ENCODE data around the gene ELMO3. TPM values are rescaled to one million over a fixed set of nuclear protein-coding genes. Genes with fewer than 3 reads are reported as not detected.

The ELMO3 gene
- total RNA-seq, 3 donors from 2014 or later, result 5.1 to 5.9 (median 5.3) TPM

DNA sequence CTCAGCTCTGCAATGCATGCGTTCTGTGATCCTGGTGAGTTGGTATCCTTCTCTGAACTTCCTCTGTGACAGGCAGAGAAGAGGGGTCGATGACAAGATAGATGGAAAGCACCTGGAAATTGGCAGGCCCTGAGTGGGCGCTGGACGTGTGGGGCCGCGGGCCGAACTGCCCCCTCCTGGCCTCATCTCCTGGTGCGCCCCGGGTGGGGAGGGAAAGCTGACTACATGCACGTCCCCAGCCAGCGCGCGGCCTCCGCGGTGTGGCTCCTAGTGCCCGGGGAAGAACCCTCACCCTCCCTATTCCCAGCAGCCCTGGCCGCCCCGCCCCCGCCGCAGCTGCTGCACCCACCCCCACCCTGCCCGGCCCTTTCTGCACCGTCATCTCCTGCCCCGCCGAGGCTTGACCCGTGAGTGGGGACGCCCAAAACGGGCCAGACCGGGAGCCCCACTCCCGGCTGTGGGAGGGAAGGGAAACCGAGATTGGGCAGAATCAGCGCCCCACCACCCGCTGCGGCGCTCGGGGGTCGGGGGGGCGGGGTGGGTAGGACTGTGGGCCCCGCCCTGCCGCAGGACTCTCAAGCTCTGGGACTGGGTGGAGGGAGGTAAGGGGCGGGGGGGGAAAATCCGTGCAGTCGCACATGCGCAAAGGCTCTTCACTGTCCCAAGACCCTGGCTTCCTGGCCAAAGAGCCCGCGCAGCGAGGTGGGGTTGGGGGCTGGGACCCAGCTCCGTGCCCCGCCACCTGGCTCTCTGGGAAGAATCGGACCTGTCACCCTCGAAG, 28.6 kb upstream of the ELMO3 start, which contains the start of gene NOL3:
TSS of gene NOL3 (plus strand) at position 371 of the 781 bp plus-strand sequence.
- no peak for DNase-seq
- H3K4me1 Mint-ChIP-seq (ENCODE audit: low read depth), result peaks cover 29% of the 10 kb centered on the region
- H3K27me3 Mint-ChIP-seq (ENCODE audit: low read depth), result peaks cover 71% of the 10 kb centered on the region
- no peaks in the 10 kb centered on the region for H3K36me3 Mint-ChIP-seq (ENCODE audit: insufficient read depth)
- peak in 1 of 2 donors; percentile 5 for ATAC-seq
- no peaks in the 10 kb centered on the region for H3K9me3 Mint-ChIP-seq
- peak within 1 kb of the TSS; percentile 66 for H3K4me3 Mint-ChIP-seq

DNA sequence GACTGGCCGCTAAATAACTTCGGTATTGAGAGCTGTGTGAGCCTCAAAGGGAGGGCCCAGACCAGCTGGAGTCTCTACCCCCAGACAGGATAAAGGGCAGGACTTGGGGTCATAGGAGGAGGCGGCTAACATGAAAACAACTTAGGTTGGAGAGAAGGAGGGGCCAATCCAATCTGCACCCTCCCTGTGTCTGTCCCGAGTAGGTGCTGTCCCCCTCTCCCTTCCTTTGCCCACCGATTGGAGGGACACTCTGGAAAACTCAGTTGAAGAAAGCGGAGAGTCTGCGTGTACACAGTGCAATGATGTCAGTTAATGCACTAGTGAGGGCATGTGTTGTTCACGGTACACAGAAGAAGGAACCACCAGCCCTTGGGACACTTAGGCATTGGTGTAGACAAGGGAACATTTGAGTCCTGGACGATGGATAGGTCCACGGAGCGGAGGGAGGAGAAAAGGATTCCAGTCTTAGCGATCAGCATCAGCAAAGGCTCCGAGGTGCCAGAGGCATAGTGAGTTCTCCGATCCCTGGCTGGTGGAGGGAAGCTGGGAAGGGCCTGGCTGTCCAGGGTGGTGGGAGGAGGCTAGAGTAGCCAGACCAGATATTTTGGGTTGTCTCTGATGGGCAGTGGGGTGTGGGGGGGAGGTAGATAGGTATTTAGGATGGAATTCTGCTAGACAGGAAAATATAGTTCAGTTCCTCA, 27.8 kb upstream of the ELMO3 start:
- H3K9me3 Mint-ChIP-seq, result no peaks in the 10 kb centered on the region
- DNase-seq (no peak), ATAC-seq (no peak)
- H3K4me3 Mint-ChIP-seq, result peak overlapping the region; percentile 14
- H3K27me3 Mint-ChIP-seq (ENCODE audit: low read depth), result peaks cover 69% of the 10 kb centered on the region
- H3K4me1 Mint-ChIP-seq (ENCODE audit: low read depth), result peaks cover 29% of the 10 kb centered on the region
- H3K36me3 Mint-ChIP-seq (ENCODE audit: insufficient read depth), result no peaks in the 10 kb centered on the region

DNA sequence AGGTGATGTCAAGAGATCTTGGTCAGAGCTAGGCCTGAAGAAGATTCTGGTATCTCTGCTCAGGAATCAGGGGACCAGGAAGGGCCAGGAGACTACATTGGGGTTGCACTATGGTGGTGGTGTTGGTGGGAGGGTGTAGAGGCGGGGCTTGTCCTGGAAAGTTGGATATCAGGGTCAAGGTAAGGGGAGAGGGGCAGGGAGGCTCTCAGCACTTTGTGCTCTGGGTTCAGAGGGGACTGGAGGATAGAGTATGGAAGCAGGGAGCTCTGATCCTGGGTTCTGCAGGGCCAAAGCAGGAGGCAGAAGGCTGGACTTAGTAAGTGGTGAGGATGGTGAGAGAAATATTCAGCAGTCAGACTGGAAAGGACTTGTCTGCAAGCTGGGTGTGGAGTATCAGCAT, 25.6 kb upstream of the ELMO3 start:
- DNase-seq (no peak), ATAC-seq (no peak)
- Mint-ChIP-seq H3K4me3 (peak overlapping the region; percentile 78), H3K4me1 (ENCODE audit: low read depth) (peaks cover 32% of the 10 kb centered on the region), H3K27me3 (ENCODE audit: low read depth) (peaks cover 47% of the 10 kb centered on the region), H3K36me3 (ENCODE audit: insufficient read depth) (no peaks in the 10 kb centered on the region), H3K9me3 (no peaks in the 10 kb centered on the region)

DNA sequence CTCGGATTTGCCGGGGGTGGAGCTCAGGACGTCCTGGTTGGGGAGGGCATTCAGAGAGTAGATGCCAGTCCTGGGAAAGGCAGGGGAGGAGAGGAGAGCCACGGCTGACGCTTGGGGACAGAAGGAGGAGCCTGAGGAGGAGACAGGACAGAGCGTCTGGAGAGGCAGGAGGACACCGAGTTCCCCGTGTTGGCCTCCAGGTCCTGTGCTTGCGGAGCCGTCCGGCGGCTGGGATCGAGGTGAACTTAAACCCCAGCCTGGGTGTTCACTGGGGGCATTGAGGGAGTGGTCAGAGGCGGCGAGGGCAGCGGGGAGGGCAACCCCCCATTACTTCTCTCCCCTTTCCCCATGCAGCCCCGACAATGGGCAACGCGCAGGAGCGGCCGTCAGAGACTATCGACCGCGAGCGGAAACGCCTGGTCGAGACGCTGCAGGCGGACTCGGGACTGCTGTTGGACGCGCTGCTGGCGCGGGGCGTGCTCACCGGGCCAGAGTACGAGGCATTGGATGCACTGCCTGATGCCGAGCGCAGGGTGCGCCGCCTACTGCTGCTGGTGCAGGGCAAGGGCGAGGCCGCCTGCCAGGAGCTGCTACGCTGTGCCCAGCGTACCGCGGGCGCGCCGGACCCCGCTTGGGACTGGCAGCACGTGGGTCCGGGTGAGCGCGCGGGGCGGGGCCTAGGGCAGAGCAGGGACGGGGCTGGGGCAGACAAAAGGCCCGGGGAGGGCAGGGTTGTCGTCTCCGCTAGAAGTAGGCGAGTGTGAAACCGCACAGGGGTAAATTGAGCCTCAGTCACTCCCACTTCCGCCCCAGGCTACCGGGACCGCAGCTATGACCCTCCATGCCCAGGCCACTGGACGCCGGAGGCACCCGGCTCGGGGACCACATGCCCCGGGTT, 24.9 kb upstream of the ELMO3 start:
- DNase-seq, result peak; percentile 50
- ATAC-seq, result peak; percentile 82 to 85
- peaks cover 33% of the 10 kb centered on the region for H3K4me1 Mint-ChIP-seq (ENCODE audit: low read depth)

DNA sequence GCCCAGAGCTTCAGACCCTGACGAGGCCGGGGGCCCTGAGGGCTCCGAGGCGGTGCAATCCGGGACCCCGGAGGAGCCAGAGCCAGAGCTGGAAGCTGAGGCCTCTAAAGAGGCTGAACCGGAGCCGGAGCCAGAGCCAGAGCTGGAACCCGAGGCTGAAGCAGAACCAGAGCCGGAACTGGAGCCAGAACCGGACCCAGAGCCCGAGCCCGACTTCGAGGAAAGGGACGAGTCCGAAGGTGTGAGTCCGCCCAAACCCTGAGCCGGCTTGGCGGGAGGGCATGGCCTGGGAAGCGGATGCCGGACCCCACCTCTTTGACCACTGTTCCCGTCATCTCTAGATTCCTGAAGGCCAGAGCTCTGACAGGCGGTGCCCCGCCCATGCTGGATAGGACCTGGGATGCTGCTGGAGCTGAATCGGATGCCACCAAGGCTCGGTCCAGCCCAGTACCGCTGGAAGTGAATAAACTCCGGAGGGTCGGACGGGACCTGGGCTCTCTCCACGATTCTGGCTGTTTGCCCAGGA, 24.2 kb upstream of the ELMO3 start:
- H3K4me1 Mint-ChIP-seq (ENCODE audit: low read depth), result peaks cover 30% of the 10 kb centered on the region
- DNase-seq (no peak), ATAC-seq (peak in 1 of 2 donors; percentile 1)
- no peak overlapping the region for H3K4me3 Mint-ChIP-seq
- no peaks in the 10 kb centered on the region for H3K36me3 Mint-ChIP-seq (ENCODE audit: insufficient read depth)
- H3K27me3 Mint-ChIP-seq (ENCODE audit: low read depth), result peaks cover 38% of the 10 kb centered on the region
- no peaks in the 10 kb centered on the region for H3K9me3 Mint-ChIP-seq

More for the DNA sequence above, 24.9 kb upstream of the ELMO3 start:
- Mint-ChIP-seq H3K27me3 (ENCODE audit: low read depth) (peaks cover 43% of the 10 kb centered on the region), H3K9me3 (no peaks in the 10 kb centered on the region), H3K36me3 (ENCODE audit: insufficient read depth) (no peaks in the 10 kb centered on the region), H3K4me3 (peak overlapping the region; percentile 78)

DNA sequence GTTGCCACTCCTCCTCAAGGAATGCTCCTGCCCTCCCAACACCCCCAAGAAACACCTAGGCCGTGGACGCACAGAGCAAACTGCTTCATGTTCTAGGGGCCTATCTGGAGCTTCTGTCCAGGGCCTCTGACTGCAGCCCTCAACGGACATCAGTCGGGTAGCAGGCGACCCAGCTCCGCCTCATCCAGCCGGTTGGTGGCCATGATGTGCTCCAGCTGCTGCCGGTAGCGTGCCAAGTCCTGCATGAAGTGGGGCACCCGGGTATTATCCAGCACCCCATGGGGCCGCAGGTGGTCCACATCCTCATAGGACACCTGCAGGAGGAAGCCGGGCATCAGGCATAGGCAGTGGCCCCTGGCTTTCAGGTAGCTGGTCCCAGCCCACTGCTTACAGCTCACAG, 22.3 kb upstream of the ELMO3 start:
- peak overlapping the region; percentile 38 for H3K4me3 Mint-ChIP-seq
- ATAC-seq (no peak), DNase-seq (no peak)
- H3K36me3 Mint-ChIP-seq (ENCODE audit: insufficient read depth), result no peaks in the 10 kb centered on the region
- no peaks in the 10 kb centered on the region for H3K9me3 Mint-ChIP-seq
- H3K4me1 Mint-ChIP-seq (ENCODE audit: low read depth), result peaks cover 20% of the 10 kb centered on the region
- peaks cover 22% of the 10 kb centered on the region for H3K27me3 Mint-ChIP-seq (ENCODE audit: low read depth)

DNA sequence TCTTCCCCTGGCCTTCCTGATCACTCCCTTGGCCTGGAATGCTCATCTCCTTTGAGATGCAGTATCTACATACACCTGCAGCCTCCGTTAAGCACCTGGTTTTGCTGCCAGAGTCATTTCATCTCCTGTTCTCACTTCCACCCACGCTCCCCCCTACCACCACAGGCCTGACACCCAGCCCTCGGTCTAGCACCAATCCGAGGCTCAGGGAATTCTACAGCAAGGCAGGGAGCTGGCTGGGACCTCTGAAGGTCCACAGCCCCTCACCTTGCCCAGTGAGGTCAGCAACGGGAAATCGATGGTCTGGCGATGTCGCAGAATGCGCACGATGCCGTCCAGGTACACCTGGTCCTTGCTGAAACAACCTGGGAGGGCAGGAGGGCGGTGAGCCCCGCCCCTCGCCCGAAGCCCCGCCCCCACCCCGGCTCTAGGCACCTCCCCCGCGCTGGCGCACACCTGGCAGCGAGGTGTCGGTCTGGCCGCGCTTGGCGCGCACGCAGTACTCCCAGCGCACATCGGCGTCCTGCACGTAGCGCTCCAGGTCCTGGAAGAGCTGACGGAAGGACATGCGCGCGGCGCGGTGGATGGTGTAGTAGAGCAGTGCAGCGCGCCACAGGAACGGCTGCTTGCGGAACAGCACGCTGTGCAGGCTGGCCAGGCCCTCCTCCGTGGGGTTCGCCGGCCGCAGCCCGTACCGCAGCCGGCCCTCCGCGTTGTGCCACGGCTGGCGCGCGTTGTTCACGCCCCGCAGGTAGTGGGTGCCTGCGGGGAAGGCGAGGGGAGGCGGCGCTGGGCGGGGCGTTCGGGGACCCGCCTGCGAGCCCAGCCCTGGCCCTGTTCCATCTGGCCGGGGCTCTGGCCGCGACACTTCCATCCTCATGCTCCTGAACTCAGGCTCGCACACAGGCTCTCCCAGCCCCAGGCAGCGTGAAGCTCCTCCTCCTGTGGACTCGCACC, 20.9 kb upstream of the ELMO3 start:
- peak; percentile 53 to 63 for ATAC-seq

DNA sequence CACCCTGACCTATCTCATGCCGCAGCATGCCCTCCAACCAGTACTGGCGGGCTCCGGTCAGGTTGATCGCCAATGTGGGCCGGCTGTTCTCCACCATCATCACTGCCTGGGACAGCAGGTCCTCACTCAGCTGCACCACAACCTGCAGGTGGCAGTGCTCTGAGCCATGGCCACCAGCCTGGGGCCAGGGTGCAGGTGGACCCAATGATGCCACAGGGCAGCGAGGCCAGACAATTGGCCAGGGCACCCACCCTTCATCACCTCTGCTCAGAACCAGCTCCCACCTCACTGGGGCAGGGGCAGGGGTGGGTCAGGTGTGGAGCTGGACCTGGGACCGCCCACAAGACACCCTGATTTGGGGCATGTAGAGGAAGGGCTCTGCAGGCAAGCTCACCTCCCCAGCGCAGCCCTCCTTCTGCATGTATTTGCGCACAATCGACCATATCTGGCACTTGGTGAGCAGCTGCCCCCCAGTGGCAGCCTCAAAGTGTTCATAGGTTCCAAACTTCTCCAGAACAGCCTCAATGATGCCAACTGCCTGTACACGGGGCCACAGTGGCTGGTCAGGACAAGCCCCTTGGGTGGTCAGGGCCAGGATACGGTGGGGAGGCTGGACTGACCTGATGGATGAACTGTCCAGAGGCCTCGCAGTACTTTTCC, 19.4 kb upstream of the ELMO3 start:
- H3K4me3 Mint-ChIP-seq, result no peak overlapping the region
- DNase-seq (no peak), ATAC-seq (no peak)
- H3K9me3 Mint-ChIP-seq, result no peaks in the 10 kb centered on the region
- H3K36me3 Mint-ChIP-seq (ENCODE audit: insufficient read depth), result no peaks in the 10 kb centered on the region
- H3K27me3 Mint-ChIP-seq (ENCODE audit: low read depth), result peaks cover 6% of the 10 kb centered on the region
- H3K4me1 Mint-ChIP-seq (ENCODE audit: low read depth), result peaks cover 7% of the 10 kb centered on the region

More for the DNA sequence above, 20.9 kb upstream of the ELMO3 start:
- H3K4me1 Mint-ChIP-seq (ENCODE audit: low read depth), result peaks cover 19% of the 10 kb centered on the region
- no peaks in the 10 kb centered on the region for H3K36me3 Mint-ChIP-seq (ENCODE audit: insufficient read depth)
- peak overlapping the region; percentile 58 for H3K4me3 Mint-ChIP-seq
- DNase-seq, result peak; percentile 40
- H3K9me3 Mint-ChIP-seq, result no peaks in the 10 kb centered on the region
- H3K27me3 Mint-ChIP-seq (ENCODE audit: low read depth), result peaks cover 16% of the 10 kb centered on the region

DNA sequence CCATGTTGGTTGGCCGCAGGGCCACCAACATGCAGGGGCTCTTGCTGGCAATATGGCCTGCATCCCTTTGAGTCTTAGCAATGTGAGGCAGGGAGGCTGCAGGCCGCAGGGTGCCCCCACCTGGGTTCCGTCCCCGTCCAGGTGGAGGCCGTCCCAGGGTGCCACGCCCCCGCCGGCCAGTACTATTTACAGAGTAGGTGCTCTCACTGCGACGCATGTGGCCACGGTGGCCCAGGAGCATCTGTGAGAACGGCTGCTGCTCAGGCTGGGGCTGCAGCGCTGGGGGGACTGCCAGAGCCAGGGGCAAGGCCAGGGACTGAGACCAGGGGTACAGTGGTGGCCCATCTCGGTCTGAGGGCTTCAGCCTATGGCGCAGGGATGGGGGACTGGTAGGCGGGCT, 18.8 kb upstream of the ELMO3 start:
- H3K27me3 Mint-ChIP-seq (ENCODE audit: low read depth), result peaks cover 5% of the 10 kb centered on the region
- no peak overlapping the region for H3K4me3 Mint-ChIP-seq
- no peaks in the 10 kb centered on the region for H3K36me3 Mint-ChIP-seq (ENCODE audit: insufficient read depth)
- H3K9me3 Mint-ChIP-seq, result no peaks in the 10 kb centered on the region
- no peak for ATAC-seq
- peaks cover 12% of the 10 kb centered on the region for H3K4me1 Mint-ChIP-seq (ENCODE audit: low read depth)
- no peak for DNase-seq

DNA sequence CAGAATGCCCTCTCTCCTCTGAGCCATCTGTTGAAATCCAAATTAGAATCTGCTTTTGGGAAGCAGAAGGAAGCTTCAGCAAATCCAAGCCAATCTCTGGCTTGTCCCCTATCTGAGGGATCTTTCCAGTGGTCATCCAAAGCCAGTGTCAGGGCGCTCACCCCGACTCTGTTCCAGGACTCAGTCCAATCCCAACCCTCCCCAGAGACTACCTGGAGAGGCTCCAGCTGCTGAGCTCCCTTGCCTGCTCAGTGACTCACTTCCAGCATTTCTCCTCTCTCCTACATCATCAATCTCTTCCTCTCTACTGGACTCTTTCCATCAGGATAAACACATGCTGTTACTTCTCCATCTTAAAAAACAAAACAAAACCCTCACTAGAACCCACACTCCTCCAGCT, 17.6 kb upstream of the ELMO3 start:
- Mint-ChIP-seq H3K4me1 (ENCODE audit: low read depth) (peaks cover 19% of the 10 kb centered on the region), H3K9me3 (no peaks in the 10 kb centered on the region), H3K4me3 (no peak overlapping the region), H3K36me3 (ENCODE audit: insufficient read depth) (no peaks in the 10 kb centered on the region), H3K27me3 (ENCODE audit: low read depth) (peaks cover 5% of the 10 kb centered on the region)
- ATAC-seq, result no peak
- no peak for DNase-seq

DNA sequence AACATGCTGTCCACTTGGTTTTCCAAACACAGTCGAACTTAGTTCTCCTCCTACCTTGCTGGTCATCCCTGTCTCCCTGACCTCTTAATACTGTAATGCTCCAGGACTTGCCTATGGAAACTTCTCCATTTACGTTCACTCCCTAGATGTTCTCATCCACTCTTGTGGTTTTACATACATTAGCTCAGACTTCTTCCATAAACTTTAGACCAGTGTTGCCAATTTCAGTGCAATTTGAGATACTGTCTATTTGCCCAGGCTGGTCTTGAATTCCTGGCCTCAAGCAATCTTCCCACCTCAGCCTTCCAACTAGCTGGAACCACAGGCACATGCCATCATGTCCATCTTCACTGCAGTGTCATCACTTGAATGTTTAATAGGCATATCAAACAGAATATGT, 16.6 kb upstream of the ELMO3 start:
- H3K4me1 Mint-ChIP-seq (ENCODE audit: low read depth), result peaks cover 19% of the 10 kb centered on the region
- H3K36me3 Mint-ChIP-seq (ENCODE audit: insufficient read depth), result no peaks in the 10 kb centered on the region
- no peak for ATAC-seq
- no peak overlapping the region for H3K4me3 Mint-ChIP-seq
- DNase-seq, result no peak
- no peaks in the 10 kb centered on the region for H3K9me3 Mint-ChIP-seq
- peaks cover 5% of the 10 kb centered on the region for H3K27me3 Mint-ChIP-seq (ENCODE audit: low read depth)

DNA sequence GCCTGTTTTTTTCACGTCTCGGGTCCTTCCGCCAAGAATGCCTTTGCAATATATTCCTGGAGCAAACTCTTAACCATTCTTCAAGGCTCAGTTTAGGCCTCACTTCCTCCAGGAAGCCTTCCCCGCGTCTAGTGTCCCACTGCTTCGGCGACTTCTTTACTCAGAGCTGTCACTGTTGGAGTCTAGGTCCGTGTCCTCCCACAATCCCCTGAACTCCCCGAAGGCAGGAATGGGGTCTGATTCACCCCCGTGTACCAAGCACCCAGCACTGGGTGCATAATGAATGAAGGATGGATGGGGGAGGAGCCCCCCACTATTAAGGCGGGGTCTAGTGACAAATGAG, 15.7 kb upstream of the ELMO3 start:
- H3K9me3 Mint-ChIP-seq, result no peaks in the 10 kb centered on the region
- peaks cover 7% of the 10 kb centered on the region for H3K27me3 Mint-ChIP-seq (ENCODE audit: low read depth)
- no peaks in the 10 kb centered on the region for H3K36me3 Mint-ChIP-seq (ENCODE audit: insufficient read depth)
- ATAC-seq, result no peak
- DNase-seq, result no peak
- H3K4me1 Mint-ChIP-seq (ENCODE audit: low read depth), result peaks cover 15% of the 10 kb centered on the region
- H3K4me3 Mint-ChIP-seq, result no peak overlapping the region

Measured in activated T-cell treated with anti-CD3 and anti-CD28 coated beads, Interleukin-2, amount 50 U/mL, for 4 hours (primary cell).